HEK293 (cell line): ENCODE results near the gene NDST3.

ENCODE experiments used
- ZBTB49 ChIP-seq: fragments of 450-650 bp; formaldehyde crosslinking; IDR thresholded peaks from 2 replicates; pipeline ENCODE4 v1.5.1; 2016; ENCODE audit warnings: missing biosample characterization, missing genetic modification characterization, low read depth
- ZBTB7A ChIP-seq: fragments of 450-650 bp; formaldehyde crosslinking; IDR thresholded peaks from 2 replicates; pipeline ENCODE4 v1.5.1; 2016; ENCODE audit warnings: low read depth, missing biosample characterization, missing genetic modification characterization
- ZBTB8A ChIP-seq: fragments of 450-650 bp; formaldehyde crosslinking; IDR thresholded peaks from 2 replicates; pipeline ENCODE4 v1.5.1; 2016; ENCODE audit warnings: missing biosample characterization, missing genetic modification characterization
- ZNF174 ChIP-seq: fragments of 450-650 bp; formaldehyde crosslinking; IDR thresholded peaks from 2 replicates; pipeline ENCODE4 v1.5.0; 2017; ENCODE audit warnings: missing biosample characterization, mild to moderate bottlenecking, missing genetic modification characterization
- ZNF416 ChIP-seq: fragments of 450-650 bp; formaldehyde crosslinking; IDR thresholded peaks from 2 replicates; pipeline ENCODE4 v1.5.1; 2016; ENCODE audit warnings: missing biosample characterization, missing genetic modification characterization
- TF ChIP-seq, protein P1 (sequence below): fragments of 450-650 bp; formaldehyde crosslinking; IDR thresholded peaks from 2 replicates; pipeline ENCODE4 v1.5.1; 2016; ENCODE audit warnings: missing biosample characterization, missing genetic modification characterization

- TF ChIP-seq ZBTB8A (no peak), ZNF416 (no peak), ZBTB7A (tag by site-specific recombination) (no peak), ZBTB49 (tag by site-specific recombination) (no peak), ZNF174 (tag by site-specific recombination) (no peak)
- TF ChIP-seq, protein P1, sequence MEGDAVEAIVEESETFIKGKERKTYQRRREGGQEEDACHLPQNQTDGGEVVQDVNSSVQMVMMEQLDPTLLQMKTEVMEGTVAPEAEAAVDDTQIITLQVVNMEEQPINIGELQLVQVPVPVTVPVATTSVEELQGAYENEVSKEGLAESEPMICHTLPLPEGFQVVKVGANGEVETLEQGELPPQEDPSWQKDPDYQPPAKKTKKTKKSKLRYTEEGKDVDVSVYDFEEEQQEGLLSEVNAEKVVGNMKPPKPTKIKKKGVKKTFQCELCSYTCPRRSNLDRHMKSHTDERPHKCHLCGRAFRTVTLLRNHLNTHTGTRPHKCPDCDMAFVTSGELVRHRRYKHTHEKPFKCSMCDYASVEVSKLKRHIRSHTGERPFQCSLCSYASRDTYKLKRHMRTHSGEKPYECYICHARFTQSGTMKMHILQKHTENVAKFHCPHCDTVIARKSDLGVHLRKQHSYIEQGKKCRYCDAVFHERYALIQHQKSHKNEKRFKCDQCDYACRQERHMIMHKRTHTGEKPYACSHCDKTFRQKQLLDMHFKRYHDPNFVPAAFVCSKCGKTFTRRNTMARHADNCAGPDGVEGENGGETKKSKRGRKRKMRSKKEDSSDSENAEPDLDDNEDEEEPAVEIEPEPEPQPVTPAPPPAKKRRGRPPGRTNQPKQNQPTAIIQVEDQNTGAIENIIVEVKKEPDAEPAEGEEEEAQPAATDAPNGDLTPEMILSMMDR (tag by site-specific recombination) = no peak
Observed at GRCh38 chr4:117996891-117997290, 37.4 kb upstream of the NDST3 start.
